HG03097 (cell line): ENCODE measurements around the gene GFRA3.
"Not testable (repeated sequence)": the region's sequence is repeated elsewhere in the genome, so short reads cannot be mapped to it uniquely, and the experiment has no call there.

Experiments used
- ATAC-seq: cut with Tn5 transposase; IDR thresholded peaks from one replicate; pipeline ENCODE4 v1.9.1; 2021; ENCODE audit not compliant: unreplicated experiment, low FRiP score

The GFRA3 gene

DNA sequence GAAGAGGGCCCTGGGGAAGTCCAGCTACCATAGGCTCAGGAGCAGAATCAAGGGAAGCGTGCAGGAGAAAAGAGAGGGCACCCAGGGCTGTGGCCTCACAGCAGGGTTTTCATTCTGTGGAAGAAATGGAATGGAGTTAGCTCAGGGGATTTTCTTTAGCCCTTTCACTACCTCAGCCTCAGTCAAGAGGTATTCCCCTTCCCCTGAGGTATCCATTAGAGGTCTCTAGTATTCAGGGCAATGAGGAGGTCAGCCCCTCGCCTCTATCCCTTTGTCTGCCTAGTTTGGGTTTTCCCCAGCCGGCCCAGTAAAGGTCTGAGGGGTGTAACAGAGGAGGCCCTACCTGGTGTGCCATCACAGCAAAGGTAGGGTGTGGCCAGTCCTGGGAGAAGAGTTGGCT lies 21.5 kb downstream of the GFRA3 start:
- ATAC-seq, result no peak

GRCh38 chr5:138247800-138248199 lies 26.6 kb downstream of the GFRA3 start:
- not testable (repeated sequence) for ATAC-seq

GRCh38 chr5:138246822-138247221 lies 27.6 kb downstream of the GFRA3 start:
- no peak for ATAC-seq

GRCh38 chr5:138246334-138246733 lies 28.1 kb downstream of the GFRA3 start:
- ATAC-seq, result no peak

DNA sequence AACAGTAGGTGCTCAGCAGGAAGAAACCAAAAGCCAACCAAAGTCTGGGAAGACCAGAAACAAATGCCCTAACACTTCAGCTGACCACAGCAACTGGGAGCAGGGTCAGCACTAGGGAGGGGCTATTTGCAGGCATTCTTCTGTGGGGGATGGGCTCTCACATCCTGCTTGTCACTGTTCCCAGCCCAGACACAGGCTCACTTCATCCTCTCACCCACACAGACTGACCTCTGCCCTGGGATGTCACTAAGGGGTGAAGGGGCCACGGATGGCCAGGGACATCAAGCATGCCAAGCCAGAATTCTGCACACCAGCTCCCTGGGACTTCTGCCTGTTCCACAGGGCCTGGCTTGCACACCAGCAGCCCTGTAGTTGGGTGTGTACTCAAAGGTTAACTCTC lies 28.7 kb downstream of the GFRA3 start:
- no peak for ATAC-seq

- no peak for ATAC-seq
Observed at GRCh38 chr5:138243794-138244193, 30.6 kb downstream of the GFRA3 start.

- ATAC-seq, result no peak
Observed at GRCh38 chr5:138241688-138242571, 32.5 kb downstream of the GFRA3 start.

DNA sequence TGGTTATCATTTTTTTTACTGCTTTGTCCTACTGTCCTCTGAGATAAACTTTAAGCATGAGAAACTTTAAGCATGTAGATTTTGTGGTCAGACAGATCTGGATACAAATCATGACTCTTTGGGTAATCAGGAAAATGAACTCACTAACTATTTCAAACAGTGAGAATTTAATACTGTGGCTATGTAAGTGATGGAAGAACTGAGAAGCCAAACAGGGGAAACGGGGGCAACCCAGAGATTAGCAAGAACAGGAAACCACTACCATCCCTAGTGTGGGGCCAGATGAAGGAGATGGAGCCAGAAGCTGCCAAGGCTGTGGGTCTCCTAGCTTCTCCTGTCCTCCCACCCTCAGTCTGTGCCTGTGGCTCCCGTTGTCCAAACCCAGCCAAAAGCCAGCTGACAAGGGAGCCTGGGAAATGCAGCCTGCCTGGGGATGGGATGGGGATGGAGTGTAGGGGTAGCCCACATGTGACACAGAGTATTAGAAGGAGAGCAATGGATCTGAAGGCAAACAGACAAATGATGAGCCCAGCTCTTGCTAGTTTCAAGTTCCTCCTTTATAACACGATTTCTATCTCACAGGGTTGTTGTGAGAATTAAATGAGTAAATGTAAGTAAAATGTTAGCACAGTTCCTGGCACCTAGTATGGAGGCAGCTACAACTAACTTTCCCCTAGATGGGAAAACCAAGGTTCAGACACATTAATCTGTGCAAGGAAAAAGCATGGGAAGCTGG lies 33.6 kb downstream of the GFRA3 start:
- ATAC-seq, result no peak

- ATAC-seq, result no peak
Observed at GRCh38 chr5:138238034-138238433, 36.4 kb downstream of the GFRA3 start.

- no peak for ATAC-seq
Observed at GRCh38 chr5:138234651-138235050, 39.8 kb downstream of the GFRA3 start.

DNA sequence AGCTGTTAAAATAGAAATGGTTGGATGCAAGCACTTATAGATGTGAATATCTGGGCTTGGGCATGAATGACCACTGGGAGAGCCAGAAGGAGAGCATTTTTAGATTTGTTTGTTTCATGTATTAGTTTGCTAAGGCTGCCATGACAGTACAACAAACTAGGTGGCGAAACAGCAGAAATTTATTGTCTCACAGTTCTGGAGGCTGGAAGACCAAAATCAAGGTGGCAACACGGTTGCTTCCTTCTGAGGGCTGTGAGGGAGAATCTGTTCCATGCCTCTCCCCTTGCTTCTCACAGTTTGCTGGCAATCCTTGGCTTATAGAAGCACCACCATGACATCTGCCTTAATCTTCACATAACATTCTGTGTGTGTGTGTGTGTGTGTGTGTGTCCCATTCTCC lies 41.1 kb downstream of the GFRA3 start:
- no peak for ATAC-seq

GRCh38 chr5:138230981-138231589 lies 43.3 kb downstream of the GFRA3 start:
- ATAC-seq, result no peak

DNA sequence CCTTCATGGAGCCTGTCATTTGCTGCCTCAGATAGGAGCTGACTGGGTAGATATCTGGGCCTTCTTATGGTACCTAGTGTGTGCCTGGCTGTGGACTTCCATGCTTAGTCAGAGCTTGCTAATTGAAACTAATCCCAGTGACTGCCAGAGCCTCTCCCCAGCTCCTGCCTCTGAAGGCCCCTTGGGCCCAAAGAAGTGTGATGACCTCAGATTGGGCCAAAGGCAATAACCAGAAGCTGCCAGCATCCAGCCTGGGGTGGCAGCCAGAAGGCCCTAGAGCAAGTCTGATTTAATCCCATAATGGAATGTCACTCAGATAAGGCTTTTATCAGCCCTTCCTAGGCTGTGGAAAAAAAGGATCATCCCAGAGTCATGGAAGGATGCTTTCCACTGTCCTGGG lies 44.2 kb downstream of the GFRA3 start:
- ATAC-seq, result no peak

GRCh38 chr5:138229387-138229786 lies 45.0 kb downstream of the GFRA3 start:
- ATAC-seq, result no peak

GRCh38 chr5:138226910-138227309 lies 47.5 kb downstream of the GFRA3 start:
- ATAC-seq, result no peak

DNA sequence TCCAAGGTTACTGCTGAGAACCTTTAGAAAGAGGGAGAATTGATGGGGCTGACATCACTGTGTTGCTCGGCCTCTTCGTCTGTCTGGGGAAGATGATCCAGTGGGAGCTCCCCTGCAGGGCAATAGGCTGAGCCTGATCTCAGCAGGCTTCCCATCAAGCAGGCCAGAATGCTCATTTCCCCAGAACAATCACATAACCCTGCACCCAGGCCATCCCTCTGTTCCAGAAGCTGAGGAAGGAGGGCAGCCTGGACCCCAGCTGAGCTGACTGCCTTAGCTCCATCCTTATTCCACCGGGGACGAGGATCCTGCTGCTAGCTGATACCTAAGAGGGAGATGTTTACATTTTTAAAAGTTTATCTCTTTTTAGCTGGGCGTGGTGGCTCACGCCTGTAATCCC lies 49.7 kb downstream of the GFRA3 start:
- no peak for ATAC-seq

DNA sequence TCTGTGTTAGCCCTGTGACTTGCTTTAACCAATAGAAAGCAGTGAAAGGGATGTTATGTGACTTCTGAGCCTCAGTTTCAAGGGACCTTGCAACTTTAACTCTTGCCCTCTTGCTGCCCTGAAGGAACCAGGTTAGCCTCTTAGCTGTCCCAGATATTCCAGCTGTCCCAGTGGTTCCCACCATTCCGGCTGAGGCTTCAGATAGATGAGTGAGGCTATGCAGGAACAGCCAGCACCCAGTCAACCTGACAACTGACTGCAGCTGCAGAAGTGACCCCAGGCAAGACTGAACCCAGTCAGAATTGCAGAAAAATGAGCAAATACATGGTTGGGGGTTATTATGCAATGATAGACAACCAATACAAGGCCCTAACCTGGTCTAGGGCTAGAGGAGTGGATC lies 50.9 kb downstream of the GFRA3 start:
- ATAC-seq, result no peak

GRCh38 chr5:138216799-138217198 lies 57.6 kb downstream of the GFRA3 start:
- no peak for ATAC-seq

GRCh38 chr5:138213161-138214029 lies 61.0 kb downstream of the GFRA3 start, which contains the start of gene CDC23:
CDC23 (minus strand) TSS chr5:138213323; CDS start chr5:138213312, 11 bp downstream.
- peak; percentile 92 for ATAC-seq

- no peak for ATAC-seq
Observed at GRCh38 chr5:138212828-138213160, 61.6 kb downstream of the GFRA3 start.

GRCh38 chr5:138210985-138211384 lies 63.4 kb downstream of the GFRA3 start:
- no peak for ATAC-seq
